RWPE2 (cell line): Measurements from ENCODE around the gene REEP5.

ENCODE experiments used
- ATAC-seq: fragments of 200-7000 bp; cut with Tn5 transposase; 3 replicates; pipeline ENCODE4 v1.9.1; 2021; ENCODE audit warnings: low read depth
- DNase-seq: peaks from one replicate; pipeline ENCODE4 v3.0.0-alpha.2; 2020; ENCODE audit warnings: low spot score
- H3K27ac ChIP-seq: fragments of 450-650 bp; 2 replicates; pipeline ENCODE4 v1.5.1; 2017; ENCODE audit warnings: mild to moderate bottlenecking; ENCODE audit not compliant: poor library complexity, severe bottlenecking
- H3K27me3 ChIP-seq: fragments of 250-450 bp; sonication (Bioruptor Pico); 2 replicates; pipeline ENCODE4 v1.5.1; 2021; ENCODE audit warnings: mild to moderate bottlenecking, moderate library complexity; ENCODE audit not compliant: insufficient read depth, poor library complexity, severe bottlenecking
- H3K36me3 ChIP-seq: fragments of 250-450 bp; sonication (Bioruptor Pico); 2 replicates; pipeline ENCODE4 v1.5.1; 2020; ENCODE audit warnings: low read depth, mild to moderate bottlenecking, moderate library complexity
- H3K4me1 ChIP-seq: fragments of 250-450 bp; sonication (Bioruptor Pico); 2 replicates; pipeline ENCODE4 v1.5.1; 2021; ENCODE audit warnings: mild to moderate bottlenecking, moderate library complexity; ENCODE audit not compliant: insufficient read depth, poor library complexity, severe bottlenecking
- H3K4me3 ChIP-seq: fragments of 250-450 bp; sonication (Bioruptor Pico); 2 replicates; pipeline ENCODE4 v1.5.1; 2021; ENCODE audit warnings: mild to moderate bottlenecking, moderate library complexity; ENCODE audit not compliant: severe bottlenecking
- H3K9me3 ChIP-seq: fragments of 250-450 bp; sonication (Bioruptor Pico); 2 replicates; pipeline ENCODE4 v1.5.1; 2021; ENCODE audit warnings: mild to moderate bottlenecking, moderate library complexity; ENCODE audit not compliant: severe bottlenecking
- CTCF ChIP-seq: fragments of 450-650 bp; IDR thresholded peaks from one replicate; pipeline ENCODE4 v1.5.1; 2017; ENCODE audit warnings: mild to moderate bottlenecking, moderate library complexity; ENCODE audit not compliant: poor library complexity, severe bottlenecking

The REEP5 gene

DNA sequence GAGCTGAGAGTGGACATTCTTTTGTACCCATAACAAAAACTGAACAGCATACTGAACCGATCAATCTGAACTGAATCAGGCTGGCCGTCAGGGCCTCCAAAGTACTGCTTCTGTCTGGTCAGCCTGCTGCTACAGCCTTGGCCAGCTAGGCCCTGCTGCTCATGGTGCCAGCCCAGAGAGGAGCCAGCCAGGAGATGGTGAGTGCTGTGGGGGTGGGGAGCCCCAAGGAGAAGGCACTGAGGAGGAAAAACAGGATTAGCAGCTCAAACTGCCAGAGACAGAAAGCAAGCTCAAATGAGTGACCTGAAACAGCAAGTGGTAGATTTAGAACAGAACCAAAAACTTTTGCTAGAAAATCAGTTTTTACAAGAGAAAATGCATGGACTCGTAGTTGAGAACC is 37.0 kb downstream of the REEP5 start:
- no peak for TF ChIP-seq CTCF
- Histone ChIP-seq H3K4me1 (no peaks in the 10 kb centered on the region), H3K27ac (no peak overlapping the region), H3K27me3 (no peaks in the 10 kb centered on the region), H3K36me3 (peaks cover 83% of the 10 kb centered on the region), H3K9me3 (no peaks in the 10 kb centered on the region), H3K4me3 (no peak overlapping the region)
- DNase-seq (no peak), ATAC-seq (no peak)

GRCh38 chr5:112883192-112883591 is 38.8 kb downstream of the REEP5 start:
- no peaks in the 10 kb centered on the region for H3K27me3 ChIP-seq
- no peak for TF ChIP-seq CTCF
- H3K36me3 ChIP-seq = peaks cover 85% of the 10 kb centered on the region
- DNase-seq = no peak
- peaks cover 9% of the 10 kb centered on the region for H3K4me1 ChIP-seq
- ATAC-seq = no peak
- no peak overlapping the region for H3K4me3 ChIP-seq
- H3K27ac ChIP-seq = no peak overlapping the region
- H3K9me3 ChIP-seq = no peaks in the 10 kb centered on the region

DNA sequence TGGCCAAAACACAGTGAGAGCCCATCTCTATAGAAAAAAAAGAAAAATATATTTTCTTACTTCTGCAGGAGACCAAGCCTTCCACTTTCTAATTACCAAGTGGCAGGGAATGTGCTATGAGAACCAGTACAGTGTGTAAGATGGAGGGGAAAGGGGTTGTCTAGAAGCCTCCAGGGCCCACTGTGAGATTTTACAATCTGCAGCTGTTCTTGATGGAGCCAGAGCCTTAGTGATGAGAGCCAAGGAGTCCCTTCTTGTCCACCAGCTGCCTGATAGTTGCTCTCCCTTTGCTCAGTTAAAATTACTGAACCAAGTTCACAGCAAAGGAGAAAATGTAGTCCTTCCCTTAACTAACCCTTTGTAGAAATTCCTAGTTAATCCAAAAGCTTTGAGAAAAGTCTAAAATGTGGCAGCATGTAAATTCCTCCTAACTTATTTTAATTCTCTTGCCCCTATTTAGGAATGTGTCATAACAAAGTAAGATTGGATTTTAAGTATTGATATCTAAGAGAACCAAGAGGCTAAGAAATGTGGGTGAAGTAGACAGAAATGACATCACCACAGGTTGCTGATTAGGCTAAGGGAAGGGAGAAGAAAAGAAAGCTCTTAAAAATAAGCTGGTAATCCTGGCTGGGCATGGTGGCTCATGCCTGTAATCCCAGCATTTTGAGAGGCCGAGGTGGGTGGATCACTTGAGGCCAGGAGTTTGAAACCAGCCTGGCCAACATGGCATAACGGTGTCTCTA is 41.6 kb downstream of the REEP5 start:
- peaks cover 12% of the 10 kb centered on the region for H3K4me1 ChIP-seq
- no peak overlapping the region for H3K4me3 ChIP-seq
- TF ChIP-seq CTCF = no peak
- ATAC-seq (no peak), DNase-seq (no peak)
- H3K27ac ChIP-seq = no peak overlapping the region
- H3K27me3 ChIP-seq = no peaks in the 10 kb centered on the region
- H3K36me3 ChIP-seq = peaks cover 83% of the 10 kb centered on the region
- H3K9me3 ChIP-seq = no peaks in the 10 kb centered on the region

- no peak overlapping the region for H3K4me3 ChIP-seq
- H3K27ac ChIP-seq = peak overlapping the region; percentile 46
- H3K27me3 ChIP-seq = no peaks in the 10 kb centered on the region
- peaks cover 12% of the 10 kb centered on the region for H3K4me1 ChIP-seq
- no peak for TF ChIP-seq CTCF
- DNase-seq (no peak), ATAC-seq (peak; percentile 88)
- peaks cover 85% of the 10 kb centered on the region for H3K36me3 ChIP-seq
- H3K9me3 ChIP-seq = no peaks in the 10 kb centered on the region
Measured at GRCh38 chr5:112878760-112879159, 43.3 kb downstream of the REEP5 start.

DNA sequence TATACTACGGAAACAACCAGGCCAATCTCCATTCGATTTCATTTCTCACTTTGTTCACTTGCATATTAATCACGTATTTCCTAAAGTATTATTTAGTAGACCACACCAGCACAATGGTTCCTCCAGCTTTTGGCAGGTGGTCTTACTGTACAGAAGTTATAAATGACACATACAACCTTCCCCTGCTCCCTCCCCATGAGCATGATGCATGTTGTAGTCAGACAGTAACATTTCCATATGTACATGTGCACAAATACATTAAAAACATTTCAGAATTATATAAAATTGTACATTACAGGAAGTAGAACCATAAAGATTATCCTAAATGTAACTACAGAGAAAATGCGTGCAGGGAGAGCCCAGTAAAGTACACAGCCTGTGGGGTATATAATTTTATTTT is 43.9 kb downstream of the REEP5 start:
- Histone ChIP-seq H3K36me3 (peaks cover 83% of the 10 kb centered on the region), H3K4me1 (peaks cover 12% of the 10 kb centered on the region), H3K27me3 (no peaks in the 10 kb centered on the region), H3K9me3 (no peaks in the 10 kb centered on the region), H3K4me3 (no peak overlapping the region), H3K27ac (peak overlapping the region; percentile 46)
- DNase-seq (no peak), ATAC-seq (no peak)
- no peak for TF ChIP-seq CTCF
